ENCODE results near the gene ADAMTS7. TPM values are rescaled to one million over a fixed set of nuclear protein-coding genes. Genes with fewer than 3 reads are reported as not detected.

Gene ADAMTS7
- total and polyA plus RNA-seq, 2 donors (not counting 1 experiment from before 2014, with no cell fraction given) = 0.10 to 16.6 TPM

DNA sequence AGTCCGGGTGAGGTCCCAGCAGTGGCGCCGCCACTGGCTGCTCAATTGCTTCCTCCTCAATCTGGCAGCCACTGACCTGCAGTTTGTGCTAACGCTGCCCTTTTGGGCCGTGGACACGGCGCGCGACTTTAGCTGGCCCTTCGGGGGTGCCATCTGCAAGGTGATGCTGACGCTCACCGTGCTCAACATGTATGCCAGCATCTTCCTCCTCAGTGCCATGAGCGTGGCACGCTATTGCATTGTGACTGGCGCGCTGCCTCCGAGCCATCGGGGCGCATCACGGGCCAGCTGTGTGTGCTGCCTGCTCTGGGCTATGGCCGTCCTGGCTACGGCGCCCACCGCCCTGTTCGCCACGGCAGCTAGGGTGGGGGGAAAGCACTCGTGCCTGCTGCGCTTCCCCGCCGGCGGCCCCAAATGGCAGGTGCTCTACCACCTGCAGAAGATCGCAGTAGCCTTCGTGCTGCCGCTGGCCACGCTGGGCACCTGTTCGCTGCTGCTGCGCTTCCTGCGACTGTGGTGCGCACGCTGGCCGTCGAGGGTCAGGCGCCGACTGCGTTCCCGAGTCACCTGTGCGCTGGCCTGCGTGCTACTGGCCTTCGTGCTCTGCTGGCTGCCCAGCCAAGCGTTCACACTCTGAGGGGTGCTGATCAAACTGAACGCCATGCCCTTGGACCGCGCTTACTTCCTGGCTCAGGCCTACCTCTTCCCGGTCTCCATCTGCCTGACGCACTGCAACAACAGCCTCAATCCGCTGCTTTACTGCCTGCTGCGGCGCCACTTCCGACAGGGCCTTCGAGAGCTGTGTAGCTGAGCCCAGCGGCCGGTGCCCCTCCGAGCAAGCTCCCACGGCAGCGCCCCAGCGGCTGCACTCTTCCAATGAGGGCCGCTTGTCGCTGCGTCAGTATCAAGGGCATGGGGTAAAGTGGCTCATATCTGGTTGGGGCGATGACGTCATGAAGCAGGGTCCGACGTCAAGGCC, 20.3 kb upstream of the ADAMTS7 start:
- Histone ChIP-seq H3K27ac (ENCODE audit: low read length in 2 of 2) (no peak overlapping the region), H3K4me1 (ENCODE audit: control insufficient read depth in 2 of 2, insufficient read depth in 2 of 2, low read length in 2 of 2) (peaks cover 3 to 7% of the 10 kb centered on the region in 2 donors), H3K79me2 (ENCODE audit: control insufficient read depth, insufficient read depth, low read length) (no peaks in the 10 kb centered on the region), H3K4me3 (ENCODE audit: control extremely low read depth in 1 of 5, extremely low read depth in 1 of 5, insufficient read depth in 1 of 5, low read depth in 2 of 5, low read length in 4 of 5) (peak overlapping the region in 2 of 5 experiments; percentile 48 to 51), H3K9ac (ENCODE audit: low read length) (peak overlapping the region; percentile 55), H4K20me1 (ENCODE audit: control insufficient read depth, insufficient read depth, low read length, poor library complexity, severe bottlenecking) (no peaks in the 10 kb centered on the region), H3K36me3 (replicated peaks in 1 of 2; ENCODE audit: control extremely low read depth in 1 of 2, control insufficient read depth in 1 of 2, extremely low read depth in 1 of 2, insufficient read depth in 2 of 2, low read length in 1 of 2) (no peaks in the 10 kb centered on the region), H3K27me3 (replicated peaks in 1 of 4; ENCODE audit: control extremely low read depth in 1 of 4, control insufficient read depth in 3 of 4, insufficient read depth in 4 of 4, low read length in 3 of 4) (peaks cover 0 to 3% (median 0%) of the 10 kb centered on the region in 4 experiments), H3K9me3 (ENCODE audit: control extremely low read depth in 1 of 3, control insufficient read depth in 2 of 3, insufficient read depth in 1 of 3, low read length in 2 of 3) (no peaks in the 10 kb centered on the region), H3K4me2 (replicated peaks; ENCODE audit: low read depth, low read length, poor library complexity, severe bottlenecking) (peak overlapping the region; percentile 80), H2AFZ (ENCODE audit: insufficient read depth, low read depth, low read length, poor library complexity, severe bottlenecking) (peak overlapping the region; percentile 82)
- Mint-ChIP-seq H3K4me3 (peak overlapping the region; percentile 90), H3K27ac (peak overlapping the region; percentile 53), H3K9me3 (ENCODE audit: insufficient read depth) (no peaks in the 10 kb centered on the region), H3K27me3 (peaks cover 19% of the 10 kb centered on the region), H3K4me1 (peaks cover 8% of the 10 kb centered on the region)
- TF ChIP-seq, protein P1, sequence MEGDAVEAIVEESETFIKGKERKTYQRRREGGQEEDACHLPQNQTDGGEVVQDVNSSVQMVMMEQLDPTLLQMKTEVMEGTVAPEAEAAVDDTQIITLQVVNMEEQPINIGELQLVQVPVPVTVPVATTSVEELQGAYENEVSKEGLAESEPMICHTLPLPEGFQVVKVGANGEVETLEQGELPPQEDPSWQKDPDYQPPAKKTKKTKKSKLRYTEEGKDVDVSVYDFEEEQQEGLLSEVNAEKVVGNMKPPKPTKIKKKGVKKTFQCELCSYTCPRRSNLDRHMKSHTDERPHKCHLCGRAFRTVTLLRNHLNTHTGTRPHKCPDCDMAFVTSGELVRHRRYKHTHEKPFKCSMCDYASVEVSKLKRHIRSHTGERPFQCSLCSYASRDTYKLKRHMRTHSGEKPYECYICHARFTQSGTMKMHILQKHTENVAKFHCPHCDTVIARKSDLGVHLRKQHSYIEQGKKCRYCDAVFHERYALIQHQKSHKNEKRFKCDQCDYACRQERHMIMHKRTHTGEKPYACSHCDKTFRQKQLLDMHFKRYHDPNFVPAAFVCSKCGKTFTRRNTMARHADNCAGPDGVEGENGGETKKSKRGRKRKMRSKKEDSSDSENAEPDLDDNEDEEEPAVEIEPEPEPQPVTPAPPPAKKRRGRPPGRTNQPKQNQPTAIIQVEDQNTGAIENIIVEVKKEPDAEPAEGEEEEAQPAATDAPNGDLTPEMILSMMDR (IDR thresholded peaks at IDR 0.05) = no peak
- no peak for TF ChIP-seq EZH2 (IDR thresholded peaks at IDR 0.05; ENCODE audit: borderline replicate concordance, insufficient read depth, low read depth, low read length, poor library complexity, severe bottlenecking)
- ATAC-seq (ENCODE audit: low read depth) = no peak
- ChIA-PET POLR2A (no interaction called here), CTCF (interaction anchor here (1.0 to 2.1 kb wide), 3 partner anchors 20 to 353 kb away, joined by 4 to 8 read pairs (median 5); partner anchors contain the start of gene ADAMTS7)
- intact Hi-C loops (cut with micrococcal nuclease) = no loop called here
- no peak for DNase-seq
- 86% methylated on average over 73 of the region's 73 CpGs for WGBS (ENCODE audit: insufficient coverage)

All from B cell (primary cell).